Measurements from ENCODE around the gene PAQR4. TPM values are rescaled to one million over a fixed set of nuclear protein-coding genes. Genes with fewer than 3 reads are reported as not detected.

The PAQR4 gene
- total and polyA plus RNA-seq, 2 of the 13 experiments (the other 11 are each of a cell fraction or from before 2014, with no cell fraction given) = 15.9 to 24.8 TPM

DNA sequence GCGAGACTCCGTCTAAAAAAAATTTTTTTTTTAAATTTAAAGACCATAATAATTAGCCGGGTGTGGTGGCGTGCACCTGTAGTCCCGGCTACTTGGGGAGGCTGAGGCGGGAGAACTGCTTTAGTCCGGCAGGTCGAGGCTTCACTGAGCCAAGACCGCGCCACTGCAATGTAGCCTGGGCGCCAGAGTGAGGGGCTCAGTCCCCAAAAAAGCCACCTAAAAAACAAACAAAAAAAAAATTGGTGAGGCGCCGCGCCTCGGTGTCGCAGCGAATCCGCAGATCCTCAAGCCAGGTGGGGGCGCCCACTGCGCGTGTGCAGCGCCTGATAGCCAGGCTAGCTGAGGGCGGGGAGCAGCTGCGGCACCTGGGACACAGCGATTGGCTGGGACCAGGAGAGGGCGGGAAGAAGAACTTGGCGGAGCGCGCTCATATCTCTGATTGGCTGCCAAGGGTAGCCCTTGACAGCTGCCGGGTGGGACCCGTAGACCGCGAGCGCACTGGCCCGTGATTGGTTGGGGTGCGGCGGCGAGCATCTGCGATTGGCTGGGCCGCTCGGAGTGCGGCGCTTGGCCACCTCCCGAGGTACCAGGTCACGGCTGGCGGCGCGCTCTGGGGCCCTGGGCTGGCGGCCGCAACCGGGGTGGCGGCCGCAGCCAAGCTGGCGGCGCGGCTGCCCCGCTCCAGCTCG lies 34.6 kb downstream of the PAQR4 start (continued):
- TF ChIP-seq, protein P1, sequence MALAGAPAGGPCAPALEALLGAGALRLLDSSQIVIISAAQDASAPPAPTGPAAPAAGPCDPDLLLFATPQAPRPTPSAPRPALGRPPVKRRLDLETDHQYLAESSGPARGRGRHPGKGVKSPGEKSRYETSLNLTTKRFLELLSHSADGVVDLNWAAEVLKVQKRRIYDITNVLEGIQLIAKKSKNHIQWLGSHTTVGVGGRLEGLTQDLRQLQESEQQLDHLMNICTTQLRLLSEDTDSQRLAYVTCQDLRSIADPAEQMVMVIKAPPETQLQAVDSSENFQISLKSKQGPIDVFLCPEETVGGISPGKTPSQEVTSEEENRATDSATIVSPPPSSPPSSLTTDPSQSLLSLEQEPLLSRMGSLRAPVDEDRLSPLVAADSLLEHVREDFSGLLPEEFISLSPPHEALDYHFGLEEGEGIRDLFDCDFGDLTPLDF (CRISPR knock-in tag; IDR thresholded peaks at IDR 0.05) = peak; percentile 92
- TF ChIP-seq CBX5 (CRISPR knock-in tag; IDR thresholded peaks at IDR 0.05; ENCODE audit: borderline replicate concordance) = peak; percentile 25; the same call in 1 of the 2 replicates
- peak; percentile 74 for TF ChIP-seq HDAC1 (CRISPR knock-in tag; IDR thresholded peaks at IDR 0.05)
- TF ChIP-seq NAIF1 (CRISPR knock-in tag; IDR thresholded peaks at IDR 0.05; ENCODE audit: borderline replicate concordance) = no peak
- TF ChIP-seq, protein P2, sequence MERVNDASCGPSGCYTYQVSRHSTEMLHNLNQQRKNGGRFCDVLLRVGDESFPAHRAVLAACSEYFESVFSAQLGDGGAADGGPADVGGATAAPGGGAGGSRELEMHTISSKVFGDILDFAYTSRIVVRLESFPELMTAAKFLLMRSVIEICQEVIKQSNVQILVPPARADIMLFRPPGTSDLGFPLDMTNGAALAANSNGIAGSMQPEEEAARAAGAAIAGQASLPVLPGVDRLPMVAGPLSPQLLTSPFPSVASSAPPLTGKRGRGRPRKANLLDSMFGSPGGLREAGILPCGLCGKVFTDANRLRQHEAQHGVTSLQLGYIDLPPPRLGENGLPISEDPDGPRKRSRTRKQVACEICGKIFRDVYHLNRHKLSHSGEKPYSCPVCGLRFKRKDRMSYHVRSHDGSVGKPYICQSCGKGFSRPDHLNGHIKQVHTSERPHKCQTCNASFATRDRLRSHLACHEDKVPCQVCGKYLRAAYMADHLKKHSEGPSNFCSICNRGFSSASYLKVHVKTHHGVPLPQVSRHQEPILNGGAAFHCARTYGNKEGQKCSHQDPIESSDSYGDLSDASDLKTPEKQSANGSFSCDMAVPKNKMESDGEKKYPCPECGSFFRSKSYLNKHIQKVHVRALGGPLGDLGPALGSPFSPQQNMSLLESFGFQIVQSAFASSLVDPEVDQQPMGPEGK (CRISPR knock-in tag; IDR thresholded peaks at IDR 0.05) = peak; percentile 50; the same call in 1 of the 2 replicates
- 0 out of 2 replicates have a peak, but pooled peaks have one; percentile 55 for TF ChIP-seq KLF11 (CRISPR knock-in tag; IDR thresholded peaks at IDR 0.05)
- TF ChIP-seq ZNF264 (CRISPR knock-in tag; IDR thresholded peaks at IDR 0.05) = 0 out of 2 replicates have a peak, but pooled peaks have one; percentile 38
- 0 out of 2 replicates have a peak, but pooled peaks have one; percentile 26 for TF ChIP-seq ZSCAN9 (CRISPR knock-in tag; IDR thresholded peaks at IDR 0.05; ENCODE audit: borderline replicate concordance)
- TF ChIP-seq, protein P3, sequence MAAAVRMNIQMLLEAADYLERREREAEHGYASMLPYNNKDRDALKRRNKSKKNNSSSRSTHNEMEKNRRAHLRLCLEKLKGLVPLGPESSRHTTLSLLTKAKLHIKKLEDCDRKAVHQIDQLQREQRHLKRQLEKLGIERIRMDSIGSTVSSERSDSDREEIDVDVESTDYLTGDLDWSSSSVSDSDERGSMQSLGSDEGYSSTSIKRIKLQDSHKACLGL (CRISPR knock-in tag; IDR thresholded peaks at IDR 0.05) = no peak
- TF ChIP-seq ZNF564 (CRISPR knock-in tag; IDR thresholded peaks at IDR 0.05) = no peak
- no peak for TF ChIP-seq MBD4 (IDR thresholded peaks at IDR 0.05; ENCODE audit: borderline replicate concordance, low read length)
- no peak for TF ChIP-seq ZNF20 (CRISPR knock-in tag; IDR thresholded peaks at IDR 0.05)
- TF ChIP-seq KAT8 (CRISPR knock-in tag; IDR thresholded peaks at IDR 0.05) = peak; percentile 39; the same call in 1 of the 2 replicates
- TF ChIP-seq KDM3A (CRISPR knock-in tag; IDR thresholded peaks at IDR 0.05; ENCODE audit: low read depth) = peak; percentile 99
- TF ChIP-seq, protein P4, sequence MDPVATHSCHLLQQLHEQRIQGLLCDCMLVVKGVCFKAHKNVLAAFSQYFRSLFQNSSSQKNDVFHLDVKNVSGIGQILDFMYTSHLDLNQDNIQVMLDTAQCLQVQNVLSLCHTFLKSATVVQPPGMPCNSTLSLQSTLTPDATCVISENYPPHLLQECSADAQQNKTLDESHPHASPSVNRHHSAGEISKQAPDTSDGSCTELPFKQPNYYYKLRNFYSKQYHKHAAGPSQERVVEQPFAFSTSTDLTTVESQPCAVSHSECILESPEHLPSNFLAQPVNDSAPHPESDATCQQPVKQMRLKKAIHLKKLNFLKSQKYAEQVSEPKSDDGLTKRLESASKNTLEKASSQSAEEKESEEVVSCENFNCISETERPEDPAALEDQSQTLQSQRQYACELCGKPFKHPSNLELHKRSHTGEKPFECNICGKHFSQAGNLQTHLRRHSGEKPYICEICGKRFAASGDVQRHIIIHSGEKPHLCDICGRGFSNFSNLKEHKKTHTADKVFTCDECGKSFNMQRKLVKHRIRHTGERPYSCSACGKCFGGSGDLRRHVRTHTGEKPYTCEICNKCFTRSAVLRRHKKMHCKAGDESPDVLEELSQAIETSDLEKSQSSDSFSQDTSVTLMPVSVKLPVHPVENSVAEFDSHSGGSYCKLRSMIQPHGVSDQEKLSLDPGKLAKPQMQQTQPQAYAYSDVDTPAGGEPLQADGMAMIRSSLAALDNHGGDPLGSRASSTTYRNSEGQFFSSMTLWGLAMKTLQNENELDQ (CRISPR knock-in tag; IDR thresholded peaks at IDR 0.05; ENCODE audit: borderline replicate concordance) = no peak
- TF ChIP-seq, protein P5, sequence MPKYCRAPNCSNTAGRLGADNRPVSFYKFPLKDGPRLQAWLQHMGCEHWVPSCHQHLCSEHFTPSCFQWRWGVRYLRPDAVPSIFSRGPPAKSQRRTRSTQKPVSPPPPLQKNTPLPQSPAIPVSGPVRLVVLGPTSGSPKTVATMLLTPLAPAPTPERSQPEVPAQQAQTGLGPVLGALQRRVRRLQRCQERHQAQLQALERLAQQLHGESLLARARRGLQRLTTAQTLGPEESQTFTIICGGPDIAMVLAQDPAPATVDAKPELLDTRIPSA (CRISPR knock-in tag; IDR thresholded peaks at IDR 0.05; ENCODE audit: borderline replicate concordance) = no peak
- TF ChIP-seq, protein P6, sequence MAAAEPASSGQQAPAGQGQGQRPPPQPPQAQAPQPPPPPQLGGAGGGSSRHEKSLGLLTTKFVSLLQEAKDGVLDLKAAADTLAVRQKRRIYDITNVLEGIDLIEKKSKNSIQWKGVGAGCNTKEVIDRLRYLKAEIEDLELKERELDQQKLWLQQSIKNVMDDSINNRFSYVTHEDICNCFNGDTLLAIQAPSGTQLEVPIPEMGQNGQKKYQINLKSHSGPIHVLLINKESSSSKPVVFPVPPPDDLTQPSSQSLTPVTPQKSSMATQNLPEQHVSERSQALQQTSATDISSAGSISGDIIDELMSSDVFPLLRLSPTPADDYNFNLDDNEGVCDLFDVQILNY (CRISPR knock-in tag; conservative IDR thresholded peaks at IDR 0.05) = peak; percentile 75; the same call in 1 of the 2 replicates
- TF ChIP-seq, protein P7, sequence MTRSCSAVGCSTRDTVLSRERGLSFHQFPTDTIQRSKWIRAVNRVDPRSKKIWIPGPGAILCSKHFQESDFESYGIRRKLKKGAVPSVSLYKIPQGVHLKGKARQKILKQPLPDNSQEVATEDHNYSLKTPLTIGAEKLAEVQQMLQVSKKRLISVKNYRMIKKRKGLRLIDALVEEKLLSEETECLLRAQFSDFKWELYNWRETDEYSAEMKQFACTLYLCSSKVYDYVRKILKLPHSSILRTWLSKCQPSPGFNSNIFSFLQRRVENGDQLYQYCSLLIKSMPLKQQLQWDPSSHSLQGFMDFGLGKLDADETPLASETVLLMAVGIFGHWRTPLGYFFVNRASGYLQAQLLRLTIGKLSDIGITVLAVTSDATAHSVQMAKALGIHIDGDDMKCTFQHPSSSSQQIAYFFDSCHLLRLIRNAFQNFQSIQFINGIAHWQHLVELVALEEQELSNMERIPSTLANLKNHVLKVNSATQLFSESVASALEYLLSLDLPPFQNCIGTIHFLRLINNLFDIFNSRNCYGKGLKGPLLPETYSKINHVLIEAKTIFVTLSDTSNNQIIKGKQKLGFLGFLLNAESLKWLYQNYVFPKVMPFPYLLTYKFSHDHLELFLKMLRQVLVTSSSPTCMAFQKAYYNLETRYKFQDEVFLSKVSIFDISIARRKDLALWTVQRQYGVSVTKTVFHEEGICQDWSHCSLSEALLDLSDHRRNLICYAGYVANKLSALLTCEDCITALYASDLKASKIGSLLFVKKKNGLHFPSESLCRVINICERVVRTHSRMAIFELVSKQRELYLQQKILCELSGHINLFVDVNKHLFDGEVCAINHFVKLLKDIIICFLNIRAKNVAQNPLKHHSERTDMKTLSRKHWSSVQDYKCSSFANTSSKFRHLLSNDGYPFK (CRISPR knock-in tag; IDR thresholded peaks at IDR 0.05; ENCODE audit: borderline replicate concordance) = peak; percentile 57; the same call in 1 of the 2 replicates
